PC-9 (cell line): Measurements from ENCODE around the gene RASSF3.

Experiments used
- EZH2 ChIP-seq: fragments of 200-600 bp; sonication (generic); IDR thresholded peaks from 2 replicates; pipeline ENCODE4 v1.8.0; 2017; ENCODE audit warnings: antibody characterized with exemption, low read depth
- TF ChIP-seq, protein P1 (sequence below): fragments of 200-600 bp; sonication (generic); conservative IDR thresholded peaks from 2 replicates; pipeline ENCODE4 v1.6.1; 2017; ENCODE audit warnings: mixed run types, antibody characterized with exemption, mild to moderate bottlenecking, moderate library complexity

DNA sequence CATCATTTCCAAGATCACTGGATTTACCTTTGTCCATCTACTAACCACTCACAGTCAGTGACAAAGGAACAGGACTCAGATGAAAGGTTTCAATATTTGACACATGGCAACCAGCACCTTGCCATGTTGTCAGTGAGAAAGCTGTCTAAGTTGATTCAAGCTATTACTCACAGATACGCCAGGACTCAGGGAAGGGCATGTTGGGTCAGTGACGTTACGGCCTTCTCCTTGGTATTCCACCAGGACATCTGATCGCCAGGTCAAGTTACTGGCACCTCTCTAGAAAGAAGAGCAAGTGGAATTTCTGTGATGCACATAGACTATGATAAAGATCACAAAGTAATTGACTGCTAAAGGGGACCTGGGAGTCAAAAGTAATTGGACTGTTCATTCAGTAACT lies 112.5 kb downstream of the RASSF3 start:
- TF ChIP-seq, protein P1, sequence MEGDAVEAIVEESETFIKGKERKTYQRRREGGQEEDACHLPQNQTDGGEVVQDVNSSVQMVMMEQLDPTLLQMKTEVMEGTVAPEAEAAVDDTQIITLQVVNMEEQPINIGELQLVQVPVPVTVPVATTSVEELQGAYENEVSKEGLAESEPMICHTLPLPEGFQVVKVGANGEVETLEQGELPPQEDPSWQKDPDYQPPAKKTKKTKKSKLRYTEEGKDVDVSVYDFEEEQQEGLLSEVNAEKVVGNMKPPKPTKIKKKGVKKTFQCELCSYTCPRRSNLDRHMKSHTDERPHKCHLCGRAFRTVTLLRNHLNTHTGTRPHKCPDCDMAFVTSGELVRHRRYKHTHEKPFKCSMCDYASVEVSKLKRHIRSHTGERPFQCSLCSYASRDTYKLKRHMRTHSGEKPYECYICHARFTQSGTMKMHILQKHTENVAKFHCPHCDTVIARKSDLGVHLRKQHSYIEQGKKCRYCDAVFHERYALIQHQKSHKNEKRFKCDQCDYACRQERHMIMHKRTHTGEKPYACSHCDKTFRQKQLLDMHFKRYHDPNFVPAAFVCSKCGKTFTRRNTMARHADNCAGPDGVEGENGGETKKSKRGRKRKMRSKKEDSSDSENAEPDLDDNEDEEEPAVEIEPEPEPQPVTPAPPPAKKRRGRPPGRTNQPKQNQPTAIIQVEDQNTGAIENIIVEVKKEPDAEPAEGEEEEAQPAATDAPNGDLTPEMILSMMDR, result no peak
- no peak for TF ChIP-seq EZH2
